GF-D8 (cell line): ENCODE data around the gene CRISPLD2.

Experiments
- DNase-seq: peaks from one replicate; lab custom pipeline; 2025; lab: John Stamatoyannopoulos, UW

The CRISPLD2 gene

GRCh38 chr16:84913315-84913714 is 93.5 kb downstream of the CRISPLD2 start:
- DNase-seq: peak; percentile 55

DNA sequence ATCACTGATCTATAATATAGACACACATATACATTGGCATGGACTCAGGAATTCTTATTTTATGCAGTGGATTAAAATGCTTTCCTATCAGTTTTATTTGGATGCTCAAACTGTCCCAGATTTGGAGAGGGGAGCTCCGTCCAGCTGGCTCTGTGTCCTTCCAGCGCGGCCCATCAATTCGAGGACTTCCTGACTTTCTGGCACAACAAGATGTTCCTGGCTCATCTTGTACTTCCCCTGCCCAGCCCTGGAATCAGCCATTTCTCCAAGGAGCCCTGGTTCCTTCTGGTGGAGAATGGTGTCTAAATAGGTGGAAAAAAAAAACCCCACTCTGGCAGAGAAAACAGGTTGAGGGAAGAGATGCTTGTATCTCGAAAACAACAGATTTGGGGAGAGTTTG is 94.5 kb downstream of the CRISPLD2 start:
- DNase-seq: no peak

- DNase-seq: no peak
Observed at GRCh38 chr16:84916178-84916577, 96.4 kb downstream of the CRISPLD2 start.

- DNase-seq: no peak
Observed at GRCh38 chr16:84916850-84917249, 97.1 kb downstream of the CRISPLD2 start.

DNA sequence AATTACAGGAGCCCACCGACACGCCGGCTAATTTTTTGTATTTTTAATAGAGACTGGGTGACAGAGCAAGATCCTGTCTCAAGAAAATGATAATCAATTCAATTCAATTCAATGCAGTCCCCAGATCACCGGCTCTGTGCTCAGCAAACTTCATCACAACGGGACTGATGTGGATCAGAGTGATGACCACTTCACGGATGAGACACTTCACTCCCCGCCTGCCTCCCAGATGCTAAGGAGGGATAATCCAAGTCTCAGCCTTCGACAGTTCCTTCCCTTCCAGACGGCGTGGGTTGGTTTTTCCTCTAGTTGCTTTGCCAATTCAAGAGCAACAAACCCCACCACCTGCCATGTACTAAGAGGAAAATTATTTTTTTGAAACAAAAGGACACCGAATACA is 97.7 kb downstream of the CRISPLD2 start:
- no peak for DNase-seq

DNA sequence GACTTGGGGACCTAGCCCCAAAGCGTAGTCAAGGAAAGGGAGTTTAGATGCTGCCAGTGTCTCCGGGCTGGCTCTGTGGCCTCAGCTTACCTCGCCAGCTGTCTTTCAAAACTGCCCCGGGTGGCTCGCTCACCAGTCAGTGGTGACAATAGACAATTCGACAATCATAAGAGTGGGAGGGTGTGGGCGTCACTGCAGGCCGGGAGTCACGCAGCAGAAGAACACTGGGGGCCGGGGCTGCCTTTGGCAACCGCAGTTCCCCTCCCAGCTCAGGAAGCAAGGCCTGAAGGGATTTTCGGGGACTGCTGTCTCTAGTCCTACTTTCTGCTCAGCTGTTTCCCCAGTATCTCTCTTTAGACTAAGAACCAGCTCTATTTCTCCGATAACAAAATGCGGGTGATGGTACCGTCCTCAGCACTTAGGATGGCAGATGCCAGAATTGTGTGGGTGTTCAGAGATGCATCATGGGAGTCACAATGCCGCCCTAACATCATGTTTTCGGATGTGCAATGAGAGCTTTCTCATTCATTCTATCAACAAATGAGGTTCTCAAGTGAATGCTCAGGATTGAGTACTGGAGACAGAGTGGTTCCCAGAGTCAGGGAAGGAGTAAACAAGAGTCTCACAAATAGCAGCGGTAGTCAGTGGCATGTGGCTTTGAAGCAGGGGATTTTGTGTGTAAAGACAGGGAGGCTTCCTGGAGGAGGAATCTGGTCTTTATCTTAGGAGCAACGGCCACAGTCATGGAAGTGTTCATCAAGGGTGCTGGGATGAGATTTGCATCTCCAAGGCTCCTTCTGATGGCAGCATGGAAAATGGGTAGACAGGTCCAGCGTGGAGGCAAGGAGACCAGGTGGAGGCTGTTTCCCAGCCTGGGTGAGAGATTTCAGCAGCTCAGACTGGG is 98.5 kb downstream of the CRISPLD2 start:
- DNase-seq: no peak

- no peak for DNase-seq
Observed at GRCh38 chr16:84919269-84919668, 99.5 kb downstream of the CRISPLD2 start.

- no peak for DNase-seq
Observed at GRCh38 chr16:84919708-84920107, 99.9 kb downstream of the CRISPLD2 start.

DNA sequence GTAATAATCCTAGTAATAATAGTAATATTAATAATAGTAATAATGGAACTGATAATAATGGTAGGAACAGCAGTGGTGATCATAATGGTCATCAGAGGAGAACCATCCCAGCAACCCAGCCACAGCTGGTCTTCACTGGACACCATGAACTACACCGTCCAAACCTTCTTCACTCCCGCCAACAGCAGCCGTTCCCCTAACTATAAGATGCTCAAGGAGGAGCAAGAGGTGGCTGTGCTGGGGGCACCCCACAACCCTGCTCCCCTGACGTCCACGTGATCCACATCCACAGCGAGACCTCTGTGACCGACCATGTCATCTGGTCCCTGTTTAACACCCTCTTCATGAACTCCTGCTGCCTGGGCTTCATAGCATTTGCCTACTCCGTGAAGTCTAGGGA is 100.5 kb downstream of the CRISPLD2 start:
- no peak for DNase-seq

DNA sequence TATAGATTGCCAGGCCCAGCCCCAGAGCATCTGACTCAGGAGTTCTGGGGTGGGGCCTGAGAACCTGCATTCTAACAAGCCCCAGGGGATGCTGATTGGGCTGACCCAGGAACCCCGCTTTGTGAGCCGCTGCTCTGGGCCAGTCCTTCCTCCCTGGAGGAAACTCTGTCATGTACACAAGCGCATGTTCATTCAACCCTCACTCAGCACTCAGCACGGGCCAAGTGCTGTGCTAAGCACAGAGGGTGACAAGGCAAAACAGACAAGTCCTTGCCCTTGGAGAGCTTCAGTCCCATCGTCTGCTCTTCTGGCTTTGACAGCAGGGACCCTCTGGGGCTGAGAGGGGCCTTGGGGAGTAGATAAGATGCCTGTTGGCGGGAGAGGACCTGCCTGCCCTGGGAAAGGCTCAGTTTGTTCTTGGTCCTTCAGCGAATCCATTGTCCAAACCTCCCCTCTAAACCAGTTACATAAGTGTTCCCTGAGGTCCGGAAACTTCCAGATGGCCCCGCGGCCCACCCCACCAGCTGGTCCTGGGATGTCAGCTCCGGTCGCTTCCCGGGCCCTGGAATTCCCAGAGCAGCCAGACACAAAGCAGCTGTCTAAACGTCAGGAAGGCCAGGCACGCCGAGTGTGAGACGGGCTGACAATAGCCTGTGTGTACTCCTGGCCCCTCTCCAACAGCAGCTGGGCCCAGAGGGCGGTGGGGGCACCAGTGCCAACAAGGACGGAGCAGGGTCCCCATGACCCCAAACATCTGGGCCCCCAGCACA is 102.8 kb downstream of the CRISPLD2 start:
- DNase-seq: no peak

DNA sequence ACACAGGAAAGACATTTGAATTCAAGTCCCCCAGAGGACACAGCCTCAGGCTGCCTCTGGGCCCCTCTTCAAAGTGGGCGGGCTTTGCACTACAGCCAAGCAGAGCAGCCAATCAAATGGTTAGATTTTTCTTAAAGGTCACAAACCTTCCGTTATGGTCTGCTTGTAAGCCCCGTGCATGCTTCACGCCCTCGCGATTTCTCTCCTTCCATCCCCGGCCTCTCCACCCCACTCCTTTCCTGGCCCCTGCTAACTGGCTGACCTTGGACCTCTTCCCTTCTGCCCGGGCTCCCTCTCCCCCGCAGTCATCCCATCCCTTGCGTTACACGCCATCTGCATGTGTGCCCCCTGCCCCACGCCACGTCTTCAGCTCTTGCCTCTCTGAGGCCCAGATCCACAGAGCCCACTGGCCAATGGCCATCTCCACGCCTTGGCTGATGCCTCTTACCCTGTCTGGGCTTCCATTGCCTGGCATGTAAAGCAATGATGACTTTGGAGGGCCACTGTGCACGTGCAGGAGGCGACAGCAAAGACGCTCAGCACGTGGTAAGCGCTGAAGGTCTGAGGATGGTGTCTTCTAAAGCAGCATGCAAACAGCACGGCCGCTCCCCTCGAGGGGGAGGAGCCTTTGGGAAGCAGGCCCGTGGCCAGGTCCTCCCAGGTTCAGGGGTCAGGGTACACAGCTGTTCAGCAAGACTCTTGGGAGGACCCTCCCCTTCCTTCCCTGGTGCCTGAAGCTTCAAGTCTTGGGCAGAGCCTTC is 104.7 kb downstream of the CRISPLD2 start:
- DNase-seq: no peak

DNA sequence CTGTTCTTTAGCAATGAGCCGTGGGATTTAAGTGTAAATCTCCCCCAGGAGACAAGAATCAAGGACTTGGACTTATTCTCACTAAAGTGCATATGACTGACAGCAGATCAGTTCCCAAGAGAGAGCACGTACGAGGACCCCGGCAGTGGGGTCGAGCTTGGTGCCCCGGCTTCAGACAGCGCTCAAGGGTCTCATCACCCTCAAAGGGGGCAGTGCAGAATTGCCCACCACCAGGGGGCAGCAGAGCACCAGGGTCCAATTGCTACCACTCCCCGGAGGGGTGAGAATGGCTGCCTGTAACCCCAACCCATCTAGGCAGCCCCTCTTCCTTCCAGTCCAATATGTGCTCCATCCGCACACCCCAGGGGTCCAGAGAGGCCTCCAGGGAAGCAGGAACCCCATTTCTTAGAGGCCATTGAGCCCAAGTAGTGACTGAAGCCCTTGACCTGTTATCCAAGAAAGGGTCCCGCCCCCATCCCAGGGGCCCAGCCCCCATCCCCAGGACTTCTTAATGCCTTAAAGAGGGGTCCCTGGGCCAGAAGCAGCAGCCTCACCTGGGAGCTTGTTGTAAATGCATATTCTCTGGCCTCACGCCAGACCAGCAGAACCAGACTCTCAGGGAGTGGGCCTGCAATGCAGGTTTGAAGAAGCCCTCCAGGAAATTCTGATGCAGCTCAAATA is 105.4 kb downstream of the CRISPLD2 start:
- no peak for DNase-seq

- DNase-seq: no peak
Observed at GRCh38 chr16:84925773-84926372, 106.1 kb downstream of the CRISPLD2 start.

DNA sequence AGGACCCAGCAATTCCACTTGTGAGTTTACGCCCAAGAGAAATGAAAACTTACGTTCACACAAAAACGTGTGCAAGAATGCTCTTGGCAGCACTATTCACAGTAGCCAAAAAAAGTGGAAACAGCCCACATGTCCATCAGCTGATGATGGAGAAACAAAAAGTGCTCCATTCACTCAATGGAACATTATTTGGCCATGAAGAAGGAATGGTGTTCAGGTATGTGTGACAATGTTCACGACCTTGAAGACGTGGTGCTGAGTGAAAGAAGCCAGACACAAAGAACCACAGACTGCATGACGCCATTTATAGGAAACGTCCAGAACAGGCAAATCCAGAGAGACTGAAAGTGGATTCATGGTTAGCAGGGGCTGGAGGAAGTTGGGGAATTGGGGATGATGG is 106.7 kb downstream of the CRISPLD2 start:
- no peak for DNase-seq

- DNase-seq: no peak
Observed at GRCh38 chr16:84927621-84928591, 108.1 kb downstream of the CRISPLD2 start.

GRCh38 chr16:84928679-84929420 is 109.1 kb downstream of the CRISPLD2 start:
- DNase-seq: no peak

- no peak for DNase-seq
Observed at GRCh38 chr16:84929421-84930297, 109.9 kb downstream of the CRISPLD2 start.

DNA sequence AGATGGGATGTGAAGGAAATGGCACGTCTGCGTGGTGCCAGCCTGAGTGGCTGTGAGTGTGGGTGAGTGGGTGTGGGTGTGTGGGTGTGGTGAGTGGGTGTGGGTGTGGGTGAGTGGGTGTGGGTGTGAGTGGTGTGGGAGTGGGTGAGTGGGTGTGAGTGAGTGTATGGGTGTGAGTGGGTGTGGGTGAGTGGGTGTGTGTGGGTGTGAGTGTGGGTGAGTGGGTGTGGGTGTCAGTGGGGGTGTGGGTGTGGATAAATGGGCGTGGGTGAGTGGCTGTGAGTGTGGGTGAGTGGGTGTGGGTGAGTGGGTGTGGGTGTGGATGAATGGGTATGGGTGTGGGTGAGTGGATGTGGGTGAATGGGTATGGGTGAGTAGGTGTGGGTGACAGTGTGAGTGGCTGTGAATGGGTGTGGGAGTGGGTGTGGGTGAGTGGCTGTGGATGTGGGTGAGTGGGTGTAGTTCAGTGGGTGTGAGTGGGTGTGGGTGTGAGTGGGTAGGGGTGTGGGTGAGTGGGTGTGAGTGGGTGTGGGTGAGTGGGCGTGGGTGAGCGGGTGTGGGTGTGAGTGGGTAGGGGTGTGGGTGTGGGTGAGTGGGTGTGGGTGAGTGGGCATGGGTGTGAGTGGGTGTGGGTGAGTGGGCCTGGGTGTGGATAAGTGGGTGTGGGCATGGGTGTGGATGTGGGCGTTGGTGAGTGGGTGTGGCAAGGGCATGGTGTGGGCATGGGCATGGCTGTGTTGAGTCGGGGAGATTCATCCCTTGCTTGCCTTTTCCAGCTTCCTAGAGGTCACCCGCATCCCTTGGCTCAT is 110.7 kb downstream of the CRISPLD2 start:
- DNase-seq: no peak
